HepG2 (cell line): ENCODE measurements around the gene GABBR2. TPM values are rescaled to one million over a fixed set of nuclear protein-coding genes. Genes with fewer than 3 reads are reported as not detected.
A peak's percentile ranks its signal among the peaks of the same experiment; 100 is the strongest.

Experiments used
- ATAC-seq: fragments of 200-7000 bp; cut with Tn5 transposase; 3 replicates; pipeline ENCODE4 v1.9.1; 2020; ENCODE audit warnings: mild to moderate bottlenecking, moderate library complexity
- BruUV-seq: library from RNA; stranded (reverse); fragments of 400-500 nt; replicated peaks from 2 replicates; lab custom pipeline; 2021; lab: Mats Ljungman, UMichigan
- CTCF ChIA-PET: fragments of 300-600 bp; formaldehyde crosslinking; extraction: SDS; loops from one replicate; lab custom pipeline; 2021; ENCODE audit warnings: low total read pairs, inconsistent platforms, low intra/inter-chr PET ratio; lab: Yijun Ruan, JAX
- POLR2A ChIA-PET: fragments of 350-600 bp; sonication (Branson Sonifier 250); formaldehyde crosslinking; loops from one replicate; lab custom pipeline; 2020; ENCODE audit warnings: antibody characterized with exemption, inconsistent platforms; lab: Yijun Ruan, JAX
- DNase-seq: peaks from one replicate; pipeline ENCODE4 v3.0.0-alpha.2; 2015; ENCODE audit warnings: low spot score
- FAIRE-seq: peaks from 3 replicates; lab custom pipeline; 2011; peaks lifted over from hg19 to GRCh38; lab: Jason Lieb, UNC
- H2AFZ ChIP-seq: one replicate; pipeline ENCODE4 v1.6.1; 2011; ENCODE audit warnings: low read length, inconsistent platforms
- H3K27ac ChIP-seq: fragments of 300-600 bp; 3 replicates; pipeline ENCODE4 v1.8.0; 2011; ENCODE audit warnings: mixed run types, mild to moderate bottlenecking, mixed read lengths, low read length, inconsistent platforms; ENCODE audit not compliant: insufficient read depth; ENCODE audit errors: extremely low read length
- H3K27me3 ChIP-seq, 2 experiments: fragments of 200-600 bp in 1 of 2; 2 replicates in 1 of 2; 3 replicates in 1 of 2; pipeline versions ENCODE4 v1.6.0 to v1.8.0; 2011; ENCODE audit warnings: low read length in 2 of 2, mild to moderate bottlenecking in 2 of 2, moderate library complexity in 2 of 2, inconsistent platforms in 1 of 2; ENCODE audit not compliant: insufficient read depth in 2 of 2, control insufficient read depth in 1 of 2
- H3K36me3 ChIP-seq, 2 experiments: fragments of 200-600 bp in 1 of 2; replicated peaks in 1 of 2; 2 replicates in 1 of 2; 3 replicates in 1 of 2; pipeline versions ENCODE4 v1.5.1 to v1.8.0; 2011; ENCODE audit warnings: low read length in 2 of 2, inconsistent platforms in 1 of 2; ENCODE audit not compliant: insufficient read depth in 2 of 2, control insufficient read depth in 1 of 2
- H3K4me1 ChIP-seq: 2 replicates; pipeline ENCODE4 v1.5.1; 2012; ENCODE audit warnings: low read length, inconsistent platforms; ENCODE audit not compliant: insufficient read depth
- H3K4me2 ChIP-seq: 2 replicates; pipeline ENCODE4 v1.6.0; 2011; ENCODE audit warnings: low read depth, low read length, inconsistent platforms
- H3K4me3 ChIP-seq, 3 experiments: fragments of 200-600 bp in 1 of 3; sonication (generic), shearing (Covaris generic) in 1 of 3; replicated peaks in 1 of 3; 2 replicates each; pipeline ENCODE4 v1.5.1; 2011 to 2016; ENCODE audit warnings: low read length in 3 of 3, inconsistent platforms in 2 of 3, low read depth in 2 of 3, mild to moderate bottlenecking in 2 of 3, control low read depth in 1 of 3, mixed read lengths in 1 of 3; ENCODE audit not compliant: insufficient read depth in 1 of 3
- H3K79me2 ChIP-seq: one replicate; pipeline ENCODE4 v1.6.1; 2011; ENCODE audit warnings: low read length, inconsistent platforms; ENCODE audit not compliant: insufficient read depth
- H3K9ac ChIP-seq: 2 replicates; pipeline ENCODE4 v1.6.0; 2011; ENCODE audit warnings: mild to moderate bottlenecking, low read depth, low read length, inconsistent platforms; ENCODE audit not compliant: insufficient read depth
- H3K9me3 ChIP-seq: 2 replicates; pipeline ENCODE4 v1.5.1; 2012; ENCODE audit warnings: mild to moderate bottlenecking, low read length
- H4K20me1 ChIP-seq: 2 replicates; pipeline ENCODE4 v1.6.0; 2011; ENCODE audit warnings: inconsistent platforms, mild to moderate bottlenecking, low read length, moderate library complexity; ENCODE audit not compliant: insufficient read depth
- ATF7 ChIP-seq, 2 experiments: fragments of 450-650 bp in 1 of 2; sonication (generic) in 1 of 2; formaldehyde crosslinking in 1 of 2; IDR thresholded peaks; 2 replicates each; pipeline versions ENCODE4 v1.4.0 to v1.6.1; 2016 to 2020; ENCODE audit warnings: antibody characterized with exemption in 1 of 2, mild to moderate bottlenecking in 1 of 2, missing genetic modification reagents in 1 of 2
- BHLHE40 ChIP-seq: IDR thresholded peaks from 2 replicates; pipeline ENCODE4 v1.6.1; 2011; ENCODE audit warnings: low read length, improper control_type of control experiment
- DNMT1 ChIP-seq: sonication (generic); formaldehyde crosslinking; IDR thresholded peaks from 2 replicates; pipeline ENCODE4 v1.5.1; 2020; ENCODE audit warnings: mild to moderate bottlenecking, missing genetic modification reagents
- EHMT2 ChIP-seq: fragments of 200-600 bp; sonication (generic); IDR thresholded peaks from 2 replicates; pipeline ENCODE4 v1.7.0; 2017; ENCODE audit warnings: antibody characterized with exemption, low read depth, low read length, borderline replicate concordance
- U2AF2 ChIP-seq: fragments of 200-400 bp; formaldehyde crosslinking; IDR thresholded peaks from 2 replicates; pipeline ENCODE4 v1.6.1; 2017; ENCODE audit warnings: low read depth, mild to moderate bottlenecking, low read length
- USF2 ChIP-seq, 2 experiments: sonication (generic) in 1 of 2; formaldehyde crosslinking in 1 of 2; IDR thresholded peaks; 2 replicates each; pipeline versions ENCODE4 v1.5.1 to v1.6.1; 2011 to 2020; ENCODE audit warnings: borderline replicate concordance in 1 of 2, low read depth in 1 of 2, low read length in 1 of 2, mild to moderate bottlenecking in 1 of 2, missing genetic modification reagents in 1 of 2, moderate library complexity in 1 of 2
- ZNF30 ChIP-seq: sonication (generic); formaldehyde crosslinking; IDR thresholded peaks from 2 replicates; pipeline ENCODE4 v1.5.0; 2020; ENCODE audit warnings: mild to moderate bottlenecking, missing genetic modification reagents
- ZNF652 ChIP-seq: IDR thresholded peaks from 2 replicates; pipeline ENCODE4 v1.6.1; 2016; ENCODE audit warnings: low read depth, borderline replicate concordance
- WGBS: methylation state at CpG from one replicate; pipeline ENCODE4 v1.1.6; 2017; ENCODE audit warnings: low lambda C conversion rate; 5-methylcytosine and 5-hydroxymethylcytosine counted together
- in situ Hi-C: cut with HindIII; loops from 2 replicates; pipeline ENCODE4 v1.10.0; 2017; ENCODE audit warnings: low pct_unique_long_range_greater_than_20kb; ENCODE audit not compliant: extremely low pct_ligation_motif_present
- intact Hi-C: fragments of 100-400 bp; cut with micrococcal nuclease; formaldehyde crosslinking; loops from one replicate; pipeline ENCODE4 v1.10.0; 2022; ENCODE audit not compliant: unreplicated experiment
- polyA plus RNA-seq, 8 experiments: library from polyadenylated mRNA; depleted of rRNA in 3 of 8; stranded (reverse) in 7 of 8; unstranded in 1 of 8; fragments of >200 nt; fragmentation: Illumina TruSeq in 4 of 8; extraction: Trizol in 4 of 8; gene quantifications; 2 replicates each; pipeline versions ENCODE4 v1.2.1 to v1.2.3, GENCODE V29; 2011 to 2016; ENCODE audit warnings: low read depth in 4 of 8, missing spikeins in 1 of 8, mixed read lengths in 1 of 8; ENCODE audit not compliant: insufficient read depth in 1 of 8
- total RNA-seq, 5 experiments: library from RNA; depleted of rRNA; stranded (reverse); fragments of >200 nt; fragmentation: Illumina TruSeq; extraction: Trizol; gene quantifications; 2 replicates each; pipeline ENCODE4 v1.2.3, GENCODE V29; 2016; ENCODE audit warnings: low read depth in 1 of 5

GABBR2 gene
- total and polyA plus RNA-seq, 2 of the 13 experiments (the other 11 are each of a cell fraction or from before 2014, with no cell fraction given) = 0.02 TPM; not detected in 1

GRCh38 chr9:98639133-98639532, 69.6 kb downstream of the GABBR2 start:
- POLR2A ChIA-PET = no interaction called here

GRCh38 chr9:98637381-98637780, 71.4 kb downstream of the GABBR2 start:
- no peak for TF ChIP-seq USF2 (IDR thresholded peaks at IDR 0.05; ENCODE audit: low read depth, low read length)
- TF ChIP-seq USF2 (CRISPR knock-in tag; IDR thresholded peaks at IDR 0.05; ENCODE audit: borderline replicate concordance) = no peak
- TF ChIP-seq ATF7 (IDR thresholded peaks at IDR 0.05) = peak; percentile 19; the same call in 1 of the 2 replicates
- no peak for TF ChIP-seq ATF7 (CRISPR knock-in tag; IDR thresholded peaks at IDR 0.05)
- H3K4me1 ChIP-seq = no peaks in the 10 kb centered on the region
- H3K27ac ChIP-seq = no peak overlapping the region
- ChIA-PET CTCF (no interaction called here), POLR2A (no interaction called here)
- no peaks in the 10 kb centered on the region for H3K36me3 ChIP-seq
- no TSS peak for BruUV-seq
- H3K9me3 ChIP-seq = no peaks in the 10 kb centered on the region
- no peaks in the 10 kb centered on the region for H3K79me2 ChIP-seq
- no peaks in the 10 kb centered on the region for H4K20me1 ChIP-seq
- ATAC-seq = no peak
- no peak for FAIRE-seq
- in situ Hi-C loops = no loop called here
- no peak for DNase-seq
- no peak overlapping the region for H2AFZ ChIP-seq
- H3K4me3 ChIP-seq = no peak overlapping the region
- WGBS = 22% methylated on average over 1 of the region's 1 CpG
- no peak overlapping the region for H3K4me2 ChIP-seq
- peaks cover 0 to 5% of the 10 kb centered on the region in 2 experiments; a peak in 2 of 5 replicates for H3K27me3 ChIP-seq
- no peak overlapping the region for H3K9ac ChIP-seq
- intact Hi-C loops = no loop called here

More at GRCh38 chr9:98639133-98639532, 69.6 kb downstream of the GABBR2 start:
- H3K27me3 ChIP-seq = peaks cover 0 to 2% of the 10 kb centered on the region in 2 experiments; a peak in 1 of 5 replicates
- no peaks in the 10 kb centered on the region for H4K20me1 ChIP-seq
- H3K4me1 ChIP-seq = no peaks in the 10 kb centered on the region
- H3K9ac ChIP-seq = no peak overlapping the region
- in situ Hi-C loops = no loop called here
- H2AFZ ChIP-seq = no peak overlapping the region
- ATAC-seq = no peak
- TF ChIP-seq DNMT1 = no peak
- TF ChIP-seq BHLHE40 = no peak
- TF ChIP-seq U2AF2 = no peak
- no peak for TF ChIP-seq ZNF30 (CRISPR knock-in tag)
- no peak for TF ChIP-seq EHMT2
- TF ChIP-seq ZNF652 (CRISPR knock-in tag) = no peak
- TF ChIP-seq, all 625 proteins: peak for 0
- Histone ChIP-seq H3K79me2 (no peaks in the 10 kb centered on the region), H3K9me3 (no peaks in the 10 kb centered on the region), H3K27ac (no peak overlapping the region), H3K4me2 (no peak overlapping the region), H3K4me3 (no peak overlapping the region), H3K36me3 (no peaks in the 10 kb centered on the region)
- intact Hi-C loops = no loop called here
- CTCF ChIA-PET = no interaction called here
- DNase-seq (no peak), FAIRE-seq (no peak)
- 0% methylated on average over 1 of the region's 1 CpG for WGBS
- no TSS peak for BruUV-seq
